Cardiac fibroblast (primary cell): ENCODE data around the gene PPP1R3C.

Experiments used
- DNase-seq, 2 donors: peaks; one replicate each; pipeline versions ENCODE4 v3.0.0 to v3.0.0-alpha.2; 2010; ENCODE audit warnings: low read depth in 2 of 2
- H3K4me3 ChIP-seq, 2 donors: replicated peaks in 1 of 2; 1 replicate in 1 of 2; 2 replicates in 1 of 2; pipeline ENCODE4 v1.5.1; 2011; ENCODE audit warnings: low read depth in 2 of 2, low read length in 2 of 2, mild to moderate bottlenecking in 2 of 2, moderate library complexity in 1 of 2
- CTCF ChIP-seq: IDR thresholded peaks from one replicate; pipeline ENCODE4 v1.5.1; 2011; ENCODE audit warnings: low read depth, mild to moderate bottlenecking, low read length, inconsistent platforms

The PPP1R3C gene

GRCh38 chr10:91589015-91589657 is 43.7 kb downstream of the PPP1R3C start:
- no peak for TF ChIP-seq CTCF
- no peak overlapping the region for H3K4me3 ChIP-seq
- DNase-seq: peak; percentile 55 to 83

GRCh38 chr10:91587710-91588638 is 44.9 kb downstream of the PPP1R3C start:
- DNase-seq: peak; percentile 81 to 89

GRCh38 chr10:91582153-91582554 is 50.7 kb downstream of the PPP1R3C start:
- no peak overlapping the region for H3K4me3 ChIP-seq
- no peak for DNase-seq
- TF ChIP-seq CTCF: no peak

More at GRCh38 chr10:91587710-91588638, 44.9 kb downstream of the PPP1R3C start:
- peak overlapping the region in 1 of 2 donors; percentile 16 for H3K4me3 ChIP-seq
- TF ChIP-seq CTCF: no peak

GRCh38 chr10:91579329-91579985 is 53.4 kb downstream of the PPP1R3C start:
- no peak for DNase-seq
- no peak overlapping the region for H3K4me3 ChIP-seq
- no peak for TF ChIP-seq CTCF
